Esophagus muscularis mucosa (tissue), 4 donors: Measurements from ENCODE around the gene GAPVD1. TPM values are rescaled to one million over a fixed set of nuclear protein-coding genes. Genes with fewer than 3 reads are reported as not detected.
"Not testable (repeated sequence)": the region's sequence is repeated elsewhere in the genome, so short reads cannot be mapped to it uniquely, and the experiment has no call there.

Source experiments
- DNase-seq: peaks from one replicate; pipeline ENCODE4 v3.0.0-alpha.2; 2017; ENCODE audit errors: extremely low spot score
- H3K27ac ChIP-seq, 4 donors: fragments of 200-600 bp; sonication (generic); replicated peaks in 1 of 4; 1 replicate in 3 of 4; 2 replicates in 1 of 4; pipeline ENCODE4 v1.5.1; 2016 to 2019; ENCODE audit warnings: mild to moderate bottlenecking in 1 of 4
- H3K27me3 ChIP-seq, 4 donors: fragments of 200-600 bp; sonication (generic); one replicate each; pipeline versions ENCODE4 v1.5.1 to v1.6.0; 2016 to 2019
- H3K36me3 ChIP-seq, 4 donors: fragments of 200-600 bp; sonication (generic); one replicate each; pipeline ENCODE4 v1.5.1; 2016 to 2019
- H3K4me1 ChIP-seq, 4 donors: fragments of 200-600 bp; sonication (generic); one replicate each; pipeline ENCODE4 v1.5.1; 2016 to 2019
- H3K4me3 ChIP-seq, 4 donors: fragments of 200-600 bp; sonication (generic); 1 replicate in 2 of 4; 2 replicates in 2 of 4; pipeline ENCODE4 v1.5.1; 2016 to 2019; ENCODE audit warnings: mild to moderate bottlenecking in 4 of 4, moderate library complexity in 1 of 4
- H3K9me3 ChIP-seq, 4 donors: fragments of 200-600 bp; sonication (generic); 1 replicate in 3 of 4; 2 replicates in 1 of 4; pipeline ENCODE4 v1.5.1; 2016 to 2019
- CTCF ChIP-seq, 3 experiments: fragments of 200-600 bp in 2 of 3; fragments of 450-650 bp in 1 of 3; sonication (generic) in 2 of 3; IDR thresholded peaks; one replicate each; pipeline ENCODE4 v1.5.1; 2017 to 2019; ENCODE audit warnings: antibody characterized with exemption in 3 of 3, mild to moderate bottlenecking in 2 of 3, moderate library complexity in 1 of 3
- EP300 ChIP-seq: sonication (generic); formaldehyde crosslinking; IDR thresholded peaks from one replicate; pipeline ENCODE4 v1.6.1; 2017; ENCODE audit warnings: antibody characterized with exemption
- POLR2A ChIP-seq: fragments of 450-650 bp; IDR thresholded peaks from one replicate; pipeline ENCODE4 v1.6.1; 2017; ENCODE audit warnings: antibody characterized with exemption, moderate library complexity, mild to moderate bottlenecking, low read depth
- POLR2AphosphoS5 ChIP-seq, 2 donors: sonication (generic); formaldehyde crosslinking; IDR thresholded peaks; one replicate each; pipeline ENCODE4 v1.6.1; 2017; ENCODE audit warnings: antibody characterized with exemption in 2 of 2
- WGBS: methylation state at CpG from one replicate; pipeline ENCODE4 v1.1.5; 2018; 5-methylcytosine and 5-hydroxymethylcytosine counted together
- intact Hi-C: fragments of 100-400 bp; cut with DNase I; formaldehyde crosslinking; loops from one replicate; pipeline ENCODE4 v1.15.1; 2023
- total RNA-seq, 4 donors: library from RNA; depleted of rRNA; stranded (reverse); fragments of >200 nt; gene quantifications; one replicate each; pipeline versions ENCODE4 v1.1.0 to v1.2.1, GENCODE V29; 2016

The GAPVD1 gene
- total RNA-seq, 4 donors from 2014 or later = 39.0 to 58.6 (median 45.2) TPM

- no peaks in the 10 kb centered on the region for H3K9me3 ChIP-seq
- DNase-seq = no peak
- TF ChIP-seq POLR2A = no peak
- TF ChIP-seq EP300 = no peak
- no peak for TF ChIP-seq POLR2AphosphoS5 (IDR thresholded peaks at IDR 0.05)
- no peak for TF ChIP-seq CTCF (IDR thresholded peaks at IDR 0.05)
- intact Hi-C loops = no loop called here
- H3K27me3 ChIP-seq = no peaks in the 10 kb centered on the region
- H3K27ac ChIP-seq = no peak overlapping the region
- WGBS = 84% methylated on average over 3 of the region's 3 CpGs
- H3K36me3 ChIP-seq = peaks cover 0 to 11% (median 3%) of the 10 kb centered on the region in 4 donors
- peaks cover 5 to 22% (median 18%) of the 10 kb centered on the region in 4 donors for H3K4me1 ChIP-seq
- no peak overlapping the region for H3K4me3 ChIP-seq
These were observed 23.2 kb downstream of the GAPVD1 start for GRCh38 chr9:125284855-125285254.

GRCh38 chr9:125286935-125287433 is 25.4 kb downstream of the GAPVD1 start:
- 83% methylated on average over 7 of the region's 7 CpGs for WGBS
- DNase-seq, H3K4me3 ChIP-seq, H3K9me3 ChIP-seq, H3K27me3 ChIP-seq, intact Hi-C loops, H3K27ac ChIP-seq: not testable (repeated sequence)
- peaks cover 0 to 14% (median 2%) of the 10 kb centered on the region in 4 donors for H3K36me3 ChIP-seq
- peaks cover 5 to 22% (median 18%) of the 10 kb centered on the region in 4 donors for H3K4me1 ChIP-seq

- H3K27me3 ChIP-seq = no peaks in the 10 kb centered on the region
- no peak overlapping the region for H3K27ac ChIP-seq
- H3K36me3 ChIP-seq = peaks cover 0 to 12% (median 2%) of the 10 kb centered on the region in 4 donors
- intact Hi-C loops = no loop called here
- H3K4me3 ChIP-seq = no peak overlapping the region
- peaks cover 10 to 19% (median 16%) of the 10 kb centered on the region in 4 donors for H3K4me1 ChIP-seq
- no peak for DNase-seq
- H3K9me3 ChIP-seq = no peaks in the 10 kb centered on the region
- TF ChIP-seq CTCF (IDR thresholded peaks at IDR 0.05) = no peak
- no peak for TF ChIP-seq EP300
- no peak for TF ChIP-seq POLR2A
- no peak for TF ChIP-seq POLR2AphosphoS5 (IDR thresholded peaks at IDR 0.05)
These were observed 31.5 kb downstream of the GAPVD1 start for GRCh38 chr9:125293134-125293533.

- Histone ChIP-seq H3K4me3 (no peak overlapping the region), H3K27me3 (no peaks in the 10 kb centered on the region), H3K27ac (no peak overlapping the region), H3K4me1 (peaks cover 10 to 15% (median 12%) of the 10 kb centered on the region in 4 donors), H3K36me3 (peaks cover 0 to 19% (median 13%) of the 10 kb centered on the region in 4 donors), H3K9me3 (no peaks in the 10 kb centered on the region)
- TF ChIP-seq POLR2AphosphoS5 (IDR thresholded peaks at IDR 0.05) (no peak), POLR2A (no peak), EP300 (no peak), CTCF (IDR thresholded peaks at IDR 0.05) (no peak)
- intact Hi-C loops = no loop called here
- DNase-seq = no peak
- WGBS = 93% methylated on average over 5 of the region's 5 CpGs
These were observed 34.0 kb downstream of the GAPVD1 start for GRCh38 chr9:125295657-125296056.

- Histone ChIP-seq H3K27me3 (no peaks in the 10 kb centered on the region), H3K9me3 (no peaks in the 10 kb centered on the region), H3K36me3 (peaks cover 5 to 31% (median 18%) of the 10 kb centered on the region in 4 donors), H3K4me1 (peaks cover 10 to 15% (median 12%) of the 10 kb centered on the region in 4 donors), H3K27ac (no peak overlapping the region), H3K4me3 (no peak overlapping the region)
- no peak for TF ChIP-seq POLR2A
- no peak for TF ChIP-seq POLR2AphosphoS5 (IDR thresholded peaks at IDR 0.05)
- TF ChIP-seq CTCF (IDR thresholded peaks at IDR 0.05) = no peak
- TF ChIP-seq EP300 = no peak
- intact Hi-C loops = no loop called here
- no peak for DNase-seq
- WGBS = 68% methylated on average over 3 of the region's 3 CpGs
These were observed 35.3 kb downstream of the GAPVD1 start for GRCh38 chr9:125296843-125297372.
